Stimulated activated CD4-positive, alpha-beta T cell treated with anti-CD3 and anti-CD28 coated beads, Interleukin-12 subunit alpha, Interleukin-12 subunit beta, amount 100 ng/mL, for 48 hours (primary cell): ENCODE results near the gene SKAP1.

ENCODE experiments used
- DNase-seq, 3 donors: peaks; one replicate each; pipeline ENCODE4 v3.0.0-alpha.2; 2020; ENCODE audit warnings: low read depth in 2 of 3, low spot score in 1 of 3

The SKAP1 gene

GRCh38 chr17:48151220-48151619 is 278.8 kb downstream of the SKAP1 start:
- DNase-seq: no peak

DNA sequence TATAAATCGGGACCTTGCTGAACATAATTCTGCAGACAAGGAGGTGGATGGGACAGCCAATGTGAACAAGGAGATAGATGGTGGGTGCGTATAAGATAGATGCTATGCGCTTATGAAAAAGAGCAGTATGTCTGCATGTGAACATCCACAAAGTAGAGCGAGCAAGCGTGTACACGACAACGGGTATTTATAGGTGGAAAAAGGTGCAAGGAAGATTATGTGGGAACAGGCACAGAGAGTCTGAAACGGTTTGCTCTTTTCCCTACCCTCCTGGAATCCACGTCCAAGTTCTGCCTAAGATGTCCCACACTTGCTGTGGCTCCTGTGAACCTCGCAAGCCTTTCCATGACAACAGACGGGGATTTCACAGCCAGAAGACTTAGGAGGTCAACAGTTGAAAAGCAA is 279.4 kb downstream of the SKAP1 start:
- DNase-seq: no peak

DNA sequence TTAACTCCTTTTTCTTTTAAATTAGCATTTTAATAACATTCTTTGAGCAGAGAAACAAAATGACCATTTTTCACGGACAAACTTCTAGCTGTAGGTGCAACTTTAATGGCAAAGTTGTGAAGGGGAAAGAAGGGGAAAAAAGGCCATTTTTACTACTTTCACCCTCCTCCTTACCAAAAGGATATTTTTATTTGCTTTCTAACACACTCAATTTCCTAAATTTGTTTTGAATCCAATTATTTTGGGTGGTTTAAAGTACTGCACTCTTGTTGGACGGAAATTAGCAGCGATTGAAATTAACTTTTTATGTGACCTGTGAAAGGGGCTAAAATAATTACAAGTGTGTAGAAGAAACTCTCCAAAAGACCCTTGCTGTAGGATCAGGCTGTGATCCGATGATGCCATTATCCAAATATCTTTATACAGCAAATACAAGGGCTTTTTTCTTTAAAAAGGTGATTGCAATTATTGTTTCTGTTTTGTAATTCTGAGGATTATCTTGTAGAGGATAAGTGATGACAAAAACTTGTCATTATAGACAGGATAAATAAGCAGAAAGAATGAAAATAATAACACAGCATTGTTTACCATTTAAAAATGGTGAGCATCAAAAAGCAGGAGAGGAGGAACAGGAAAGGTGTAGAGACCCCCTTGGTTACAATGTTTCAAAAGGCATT is 280.1 kb downstream of the SKAP1 start:
- no peak for DNase-seq

GRCh38 chr17:48148854-48149786 is 280.9 kb downstream of the SKAP1 start:
- DNase-seq: no peak

GRCh38 chr17:48148029-48148770 is 281.8 kb downstream of the SKAP1 start:
- DNase-seq: no peak

DNA sequence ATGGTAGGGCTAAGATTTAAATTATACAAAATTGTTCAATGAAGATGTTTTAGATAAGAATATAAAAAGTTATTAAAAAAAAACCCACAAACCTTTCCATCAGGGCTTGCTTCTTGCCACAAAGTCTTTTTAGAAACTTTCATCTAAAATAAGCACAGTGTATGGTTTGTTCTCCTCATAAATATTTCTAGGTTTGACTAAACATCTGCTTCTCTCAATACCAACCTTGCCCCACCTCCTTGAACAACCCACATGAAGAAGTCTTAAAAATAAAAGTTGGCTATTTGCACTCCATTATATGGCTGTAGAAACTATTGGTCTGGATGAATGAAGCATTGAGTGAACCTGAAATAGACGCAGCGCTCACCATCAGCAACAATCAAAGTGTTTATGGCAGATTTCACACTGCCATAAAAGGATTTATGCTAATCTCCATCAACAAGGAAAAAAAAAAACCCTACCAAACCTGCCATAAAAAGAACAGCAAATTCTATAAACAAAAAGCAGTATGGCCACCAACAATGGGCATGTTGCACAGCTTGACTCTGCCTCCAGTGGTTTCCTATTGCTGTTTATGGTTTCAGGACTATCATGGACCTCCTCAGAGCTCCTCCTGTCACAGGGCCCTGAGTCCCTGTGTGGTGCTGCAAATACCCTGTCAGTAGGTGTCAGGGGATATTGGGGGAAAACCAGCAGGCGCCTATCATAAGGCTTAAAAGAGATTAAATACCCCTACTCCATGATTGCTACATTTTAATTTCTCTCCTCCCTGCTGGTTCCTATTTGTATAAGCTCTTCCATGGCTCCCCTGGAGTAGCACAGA is 284.8 kb downstream of the SKAP1 start:
- DNase-seq: no peak

GRCh38 chr17:48144231-48144630 is 285.8 kb downstream of the SKAP1 start:
- DNase-seq: no peak

DNA sequence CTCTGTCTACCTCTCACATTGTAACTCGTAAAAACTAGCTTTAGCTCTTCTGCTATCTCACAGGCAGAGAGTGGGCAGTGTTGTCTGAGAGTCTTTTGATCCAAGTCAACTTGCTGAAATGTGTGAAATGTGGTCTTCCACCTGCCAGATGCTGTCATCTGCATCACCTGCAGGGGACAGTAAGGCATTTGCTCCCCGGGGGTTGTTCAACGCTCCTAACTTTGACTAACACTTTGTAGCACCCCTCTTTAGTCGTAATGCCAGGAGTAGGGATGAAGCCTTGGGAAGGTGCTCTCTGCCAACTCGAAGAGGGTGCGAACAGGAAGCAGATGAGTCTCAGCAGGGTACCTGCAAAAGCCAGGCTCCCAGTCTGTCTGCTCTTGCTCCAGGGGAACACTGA is 286.4 kb downstream of the SKAP1 start:
- no peak for DNase-seq

DNA sequence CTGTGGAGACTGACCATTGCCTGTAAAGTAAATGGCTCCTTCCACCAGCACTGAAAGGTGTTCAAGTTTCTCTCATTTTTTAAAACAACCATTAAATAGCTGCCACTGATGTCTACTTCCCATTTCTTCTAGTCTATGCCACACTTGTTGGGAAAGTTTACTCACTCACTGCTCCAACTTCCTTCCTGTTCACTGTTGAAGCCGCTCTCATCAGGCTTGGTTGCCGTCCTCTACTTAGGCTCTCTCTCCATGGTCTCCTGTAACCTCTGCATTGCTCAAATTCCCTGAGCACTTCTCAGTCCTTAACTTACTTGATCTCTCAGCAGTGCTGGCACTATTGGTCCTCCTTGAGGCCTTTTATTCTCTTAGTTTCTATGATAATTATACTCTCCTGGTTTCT is 290.1 kb downstream of the SKAP1 start:
- DNase-seq: no peak

DNA sequence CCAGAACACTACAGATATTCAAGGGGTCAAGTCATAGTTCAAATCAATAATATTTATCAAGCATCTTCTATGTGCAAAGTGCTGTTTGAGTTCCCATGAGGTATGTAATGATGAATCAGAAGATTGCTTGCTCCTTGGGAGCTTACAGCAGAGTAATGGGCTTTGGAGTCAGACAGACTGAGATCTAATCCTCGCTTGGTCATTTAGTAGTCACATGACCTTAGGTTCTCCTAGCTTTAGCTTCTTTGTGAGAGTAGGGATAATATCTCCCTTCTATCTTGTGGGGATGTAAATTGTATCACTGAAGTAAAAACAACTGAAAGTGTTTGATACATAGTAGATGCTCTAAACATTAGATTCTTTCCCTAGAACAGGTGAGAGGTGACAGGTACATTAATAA is 292.4 kb downstream of the SKAP1 start:
- DNase-seq: no peak

DNA sequence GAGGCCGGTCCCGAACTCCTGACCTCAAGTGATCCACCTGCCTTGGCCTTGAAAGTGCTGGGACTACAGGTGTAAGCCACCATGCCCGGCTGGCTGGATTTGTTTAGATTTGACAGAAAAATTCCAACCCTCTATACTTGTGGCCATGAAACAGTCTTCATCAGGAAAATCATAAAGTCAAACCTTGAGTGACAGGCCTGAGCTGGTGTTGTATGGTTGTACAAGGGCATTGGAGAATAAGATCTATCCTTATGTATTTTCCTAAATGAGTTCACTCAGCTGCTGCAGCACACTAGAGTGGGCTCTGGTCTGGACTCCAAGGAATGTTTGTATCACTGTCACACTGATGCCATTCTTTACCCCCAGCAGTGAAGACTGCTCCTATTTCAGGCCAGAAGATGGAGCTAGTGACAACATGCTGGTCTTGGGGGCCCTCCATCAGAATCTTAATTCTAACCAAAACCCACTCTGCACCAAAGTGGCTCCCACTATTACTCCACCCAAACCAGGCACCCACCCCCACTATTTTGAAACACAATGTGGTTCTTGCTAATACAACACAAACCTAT is 295.0 kb downstream of the SKAP1 start:
- no peak for DNase-seq

GRCh38 chr17:48132385-48132784 is 297.6 kb downstream of the SKAP1 start:
- DNase-seq: no peak

- DNase-seq: peak in 2 of 3 donors; percentile 21 to 73
Measured at GRCh38 chr17:48131216-48131824, 298.7 kb downstream of the SKAP1 start.

DNA sequence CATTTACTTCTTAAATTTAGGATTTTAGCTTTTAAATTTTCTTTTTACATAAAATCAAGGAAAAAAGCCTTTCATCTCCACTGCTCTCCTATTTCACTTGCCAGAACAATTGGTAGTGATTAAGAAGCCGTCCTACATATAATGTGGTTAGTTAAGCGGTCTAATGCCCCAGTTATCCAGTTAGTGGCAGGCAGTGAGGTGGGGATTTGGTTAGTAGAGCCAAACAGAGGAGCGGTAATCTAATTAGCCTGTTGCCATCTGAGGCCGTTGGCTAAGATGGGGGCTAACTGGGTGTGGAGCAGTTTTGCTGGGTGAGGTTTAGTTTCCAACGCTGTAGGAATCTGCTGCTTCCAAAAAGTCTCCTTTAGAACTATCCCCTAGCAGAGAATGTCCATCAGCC is 300.0 kb downstream of the SKAP1 start:
- no peak for DNase-seq

DNA sequence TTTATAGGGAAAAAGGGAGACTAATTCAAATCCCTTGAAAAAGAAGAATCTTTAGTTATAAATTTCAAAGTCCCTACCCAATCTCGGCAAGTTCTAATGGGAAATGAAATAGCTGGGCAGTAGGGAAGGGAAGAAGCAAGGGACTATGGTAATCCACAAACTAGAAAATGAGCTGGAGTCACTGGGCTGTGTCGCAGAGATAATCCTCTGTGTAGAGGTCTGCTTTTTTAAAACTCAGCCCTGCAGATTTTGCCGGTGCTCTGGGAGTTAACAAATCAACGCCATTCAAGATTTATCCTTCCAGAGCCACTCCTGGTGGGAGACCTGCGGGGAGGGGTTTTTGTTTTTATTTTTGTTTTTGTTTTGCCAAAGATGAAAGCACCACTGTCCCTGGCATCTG is 301.6 kb downstream of the SKAP1 start:
- no peak for DNase-seq

DNA sequence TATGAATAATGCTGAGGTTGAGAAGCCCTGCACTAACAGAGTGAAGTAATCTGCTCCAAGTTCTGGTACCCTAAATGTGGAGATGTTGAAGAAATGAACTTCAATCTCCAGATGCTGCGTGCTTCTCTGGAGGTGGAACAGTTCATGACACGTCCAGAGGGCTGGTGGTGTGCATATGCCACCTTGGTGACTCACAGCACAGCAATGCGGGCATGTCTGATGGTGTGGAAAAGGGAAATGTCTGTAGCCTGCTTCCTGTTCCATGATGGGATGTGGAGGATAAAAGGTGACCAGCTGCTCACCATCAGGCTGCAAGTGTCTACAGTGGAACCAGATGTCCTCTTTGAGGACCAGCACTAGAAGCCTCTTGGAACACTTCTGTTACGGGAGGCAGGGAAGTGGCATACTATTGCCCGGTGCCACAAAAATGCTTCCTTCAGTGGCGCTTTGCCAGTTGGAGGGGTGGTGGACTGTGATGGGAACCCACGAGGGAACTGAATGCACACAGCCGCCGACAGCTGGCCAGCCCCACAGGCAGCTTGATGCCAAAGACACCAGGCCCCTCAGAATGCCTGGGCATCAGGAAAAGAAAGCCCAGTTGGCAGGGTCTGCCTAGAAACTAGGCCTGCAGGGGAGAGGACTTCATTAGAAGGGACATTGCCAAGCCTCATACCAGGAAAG is 302.5 kb downstream of the SKAP1 start:
- no peak for DNase-seq

DNA sequence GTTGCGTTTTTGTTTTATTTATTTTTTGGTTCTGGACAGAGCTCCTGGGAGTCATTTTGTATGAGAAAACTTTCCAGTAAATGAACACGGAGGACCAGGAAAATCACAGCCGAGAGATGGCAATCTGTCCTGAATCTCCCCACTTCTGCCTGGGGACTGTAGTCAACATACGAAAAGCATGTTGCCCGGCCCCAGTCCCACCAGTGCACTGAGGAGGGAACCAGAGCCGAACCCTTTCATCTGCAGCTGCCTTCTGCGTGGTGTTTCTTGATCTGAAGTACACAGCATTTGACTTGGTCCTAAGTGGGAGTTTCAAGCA is 303.5 kb downstream of the SKAP1 start:
- no peak for DNase-seq

DNA sequence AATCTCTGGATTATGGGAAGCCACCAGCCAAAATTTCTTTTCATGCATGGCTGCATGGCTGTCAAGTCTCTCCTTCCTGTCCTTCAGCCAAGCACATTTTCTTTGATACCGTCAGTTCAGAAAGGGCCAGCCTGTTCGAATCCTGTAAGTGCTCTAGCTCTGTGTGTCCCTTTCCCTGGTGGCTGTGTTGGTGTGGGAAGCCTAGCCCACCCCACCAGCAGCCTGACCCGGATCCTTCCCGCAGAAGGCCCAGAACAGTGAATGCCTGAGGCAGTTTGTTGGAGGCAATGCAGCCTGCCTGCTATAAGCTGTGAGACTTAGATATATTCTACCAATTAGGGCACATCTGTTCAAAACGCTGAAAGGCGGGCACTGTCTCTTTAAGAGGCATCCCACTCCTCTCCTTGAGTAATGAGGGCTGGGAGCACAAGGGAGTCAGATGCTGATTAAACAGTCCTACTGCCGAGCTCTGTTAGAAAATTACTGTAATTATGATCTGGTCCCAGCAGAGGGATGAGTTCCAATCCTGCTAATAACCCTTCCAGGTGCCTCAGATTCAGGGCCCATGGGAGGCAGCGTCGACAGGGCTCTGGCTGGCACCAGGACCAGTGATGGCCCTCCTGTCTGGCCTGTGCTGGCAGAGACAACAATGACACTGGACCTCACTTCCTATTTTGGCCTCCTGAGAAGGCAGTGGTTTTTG is 304.0 kb downstream of the SKAP1 start:
- no peak for DNase-seq

- no peak for DNase-seq
Measured at GRCh38 chr17:48123776-48124388, 306.1 kb downstream of the SKAP1 start.
